Breast epithelium (tissue), 4 donors: ENCODE data around the gene PLB1. TPM values are rescaled to one million over a fixed set of nuclear protein-coding genes. Genes with fewer than 3 reads are reported as not detected.
A peak's percentile ranks its signal among the peaks of the same experiment; 100 is the strongest.

ENCODE experiments used
- DNase-seq, 2 donors: peaks; one replicate each; pipeline ENCODE4 v3.0.0-alpha.2; 2019; ENCODE audit warnings: low spot score in 2 of 2
- H3K27ac ChIP-seq, 2 donors: fragments of 200-600 bp; sonication (generic) in 1 of 2; one replicate each; pipeline ENCODE4 v1.5.1; 2016 to 2019; ENCODE audit warnings: mild to moderate bottlenecking in 1 of 2
- H3K27me3 ChIP-seq, 2 donors: fragments of 200-600 bp; sonication (generic) in 1 of 2; one replicate each; pipeline versions ENCODE4 v1.5.1 to v1.6.0; 2017 to 2019; ENCODE audit warnings: control low read depth in 1 of 2, mild to moderate bottlenecking in 1 of 2
- H3K36me3 ChIP-seq: fragments of 200-600 bp; one replicate; pipeline ENCODE4 v1.5.1; 2019
- H3K4me1 ChIP-seq, 2 donors: fragments of 200-600 bp; sonication (generic); one replicate each; pipeline ENCODE4 v1.5.1; 2016 to 2019; ENCODE audit warnings: control low read depth in 1 of 2
- H3K4me3 ChIP-seq, 3 donors: fragments of 200-600 bp; sonication (generic); 1 replicate in 2 of 3; 2 replicates in 1 of 3; pipeline ENCODE4 v1.5.1; 2016 to 2019; ENCODE audit warnings: mild to moderate bottlenecking in 3 of 3, moderate library complexity in 2 of 3
- H3K9me3 ChIP-seq, 2 donors: fragments of 200-600 bp; sonication (generic) in 1 of 2; one replicate each; pipeline ENCODE4 v1.5.1; 2016 to 2019; ENCODE audit warnings: control low read depth in 1 of 2
- POLR2A ChIP-seq: fragments of 450-650 bp; IDR thresholded peaks from one replicate; pipeline ENCODE4 v1.6.1; 2016; ENCODE audit warnings: antibody characterized with exemption, mild to moderate bottlenecking, moderate library complexity
- POLR2AphosphoS5 ChIP-seq, 3 donors: sonication (generic); formaldehyde crosslinking; IDR thresholded peaks; one replicate each; pipeline ENCODE4 v1.6.1; 2017; ENCODE audit warnings: antibody characterized with exemption in 3 of 3
- intact Hi-C: fragments of 100-400 bp; cut with DNase I; formaldehyde crosslinking; loops from one replicate; pipeline ENCODE4 v1.15.1; 2023; ENCODE audit warnings: low total_unique reads
- total RNA-seq, 3 donors: library from RNA; depleted of rRNA; stranded (reverse); fragments of >200 nt; gene quantifications; one replicate each; pipeline ENCODE4 v1.1.0, GENCODE V29; 2016
- TF ChIP-seq, protein P1 (sequence below), 3 donors: fragments of 450-650 bp; IDR thresholded peaks; one replicate each; pipeline ENCODE4 v1.5.1; 2016 to 2017; ENCODE audit warnings: antibody characterized with exemption in 3 of 3, mild to moderate bottlenecking in 3 of 3, moderate library complexity in 3 of 3

Gene PLB1, protein sequence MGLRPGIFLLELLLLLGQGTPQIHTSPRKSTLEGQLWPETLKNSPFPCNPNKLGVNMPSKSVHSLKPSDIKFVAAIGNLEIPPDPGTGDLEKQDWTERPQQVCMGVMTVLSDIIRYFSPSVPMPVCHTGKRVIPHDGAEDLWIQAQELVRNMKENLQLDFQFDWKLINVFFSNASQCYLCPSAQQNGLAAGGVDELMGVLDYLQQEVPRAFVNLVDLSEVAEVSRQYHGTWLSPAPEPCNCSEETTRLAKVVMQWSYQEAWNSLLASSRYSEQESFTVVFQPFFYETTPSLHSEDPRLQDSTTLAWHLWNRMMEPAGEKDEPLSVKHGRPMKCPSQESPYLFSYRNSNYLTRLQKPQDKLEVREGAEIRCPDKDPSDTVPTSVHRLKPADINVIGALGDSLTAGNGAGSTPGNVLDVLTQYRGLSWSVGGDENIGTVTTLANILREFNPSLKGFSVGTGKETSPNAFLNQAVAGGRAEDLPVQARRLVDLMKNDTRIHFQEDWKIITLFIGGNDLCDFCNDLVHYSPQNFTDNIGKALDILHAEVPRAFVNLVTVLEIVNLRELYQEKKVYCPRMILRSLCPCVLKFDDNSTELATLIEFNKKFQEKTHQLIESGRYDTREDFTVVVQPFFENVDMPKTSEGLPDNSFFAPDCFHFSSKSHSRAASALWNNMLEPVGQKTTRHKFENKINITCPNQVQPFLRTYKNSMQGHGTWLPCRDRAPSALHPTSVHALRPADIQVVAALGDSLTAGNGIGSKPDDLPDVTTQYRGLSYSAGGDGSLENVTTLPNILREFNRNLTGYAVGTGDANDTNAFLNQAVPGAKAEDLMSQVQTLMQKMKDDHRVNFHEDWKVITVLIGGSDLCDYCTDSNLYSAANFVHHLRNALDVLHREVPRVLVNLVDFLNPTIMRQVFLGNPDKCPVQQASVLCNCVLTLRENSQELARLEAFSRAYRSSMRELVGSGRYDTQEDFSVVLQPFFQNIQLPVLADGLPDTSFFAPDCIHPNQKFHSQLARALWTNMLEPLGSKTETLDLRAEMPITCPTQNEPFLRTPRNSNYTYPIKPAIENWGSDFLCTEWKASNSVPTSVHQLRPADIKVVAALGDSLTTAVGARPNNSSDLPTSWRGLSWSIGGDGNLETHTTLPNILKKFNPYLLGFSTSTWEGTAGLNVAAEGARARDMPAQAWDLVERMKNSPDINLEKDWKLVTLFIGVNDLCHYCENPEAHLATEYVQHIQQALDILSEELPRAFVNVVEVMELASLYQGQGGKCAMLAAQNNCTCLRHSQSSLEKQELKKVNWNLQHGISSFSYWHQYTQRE (N-terminal part only)
- total RNA-seq = 10 to 100 TPM in 1 of 3 donors, 1 to 10 TPM in 2; 5.6 to 11.9 (median 8.8) TPM

- no peak for DNase-seq
- Histone ChIP-seq H3K27ac (no peak within 1 kb of the TSS), H3K4me3 (no peak within 1 kb of the TSS), H3K36me3 (no peaks in the 10 kb centered on the region), H3K9me3 (no peaks in the 10 kb centered on the region), H3K27me3 (no peaks in the 10 kb centered on the region), H3K4me1 (no peaks in the 10 kb centered on the region)
- no peak for TF ChIP-seq POLR2AphosphoS5 (IDR thresholded peaks at IDR 0.05)
- TF ChIP-seq POLR2A = no peak
- TF ChIP-seq, protein P1, sequence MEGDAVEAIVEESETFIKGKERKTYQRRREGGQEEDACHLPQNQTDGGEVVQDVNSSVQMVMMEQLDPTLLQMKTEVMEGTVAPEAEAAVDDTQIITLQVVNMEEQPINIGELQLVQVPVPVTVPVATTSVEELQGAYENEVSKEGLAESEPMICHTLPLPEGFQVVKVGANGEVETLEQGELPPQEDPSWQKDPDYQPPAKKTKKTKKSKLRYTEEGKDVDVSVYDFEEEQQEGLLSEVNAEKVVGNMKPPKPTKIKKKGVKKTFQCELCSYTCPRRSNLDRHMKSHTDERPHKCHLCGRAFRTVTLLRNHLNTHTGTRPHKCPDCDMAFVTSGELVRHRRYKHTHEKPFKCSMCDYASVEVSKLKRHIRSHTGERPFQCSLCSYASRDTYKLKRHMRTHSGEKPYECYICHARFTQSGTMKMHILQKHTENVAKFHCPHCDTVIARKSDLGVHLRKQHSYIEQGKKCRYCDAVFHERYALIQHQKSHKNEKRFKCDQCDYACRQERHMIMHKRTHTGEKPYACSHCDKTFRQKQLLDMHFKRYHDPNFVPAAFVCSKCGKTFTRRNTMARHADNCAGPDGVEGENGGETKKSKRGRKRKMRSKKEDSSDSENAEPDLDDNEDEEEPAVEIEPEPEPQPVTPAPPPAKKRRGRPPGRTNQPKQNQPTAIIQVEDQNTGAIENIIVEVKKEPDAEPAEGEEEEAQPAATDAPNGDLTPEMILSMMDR (IDR thresholded peaks at IDR 0.05) = no peak
- intact Hi-C loops = no loop called here
These were observed at the start of gene PLB1 for GRCh38 chr2:28495551-28496250. Gene PLB1 (plus strand): TSS chr2:28496060. CDS start chr2:28496115, 55 bp downstream.

DNA sequence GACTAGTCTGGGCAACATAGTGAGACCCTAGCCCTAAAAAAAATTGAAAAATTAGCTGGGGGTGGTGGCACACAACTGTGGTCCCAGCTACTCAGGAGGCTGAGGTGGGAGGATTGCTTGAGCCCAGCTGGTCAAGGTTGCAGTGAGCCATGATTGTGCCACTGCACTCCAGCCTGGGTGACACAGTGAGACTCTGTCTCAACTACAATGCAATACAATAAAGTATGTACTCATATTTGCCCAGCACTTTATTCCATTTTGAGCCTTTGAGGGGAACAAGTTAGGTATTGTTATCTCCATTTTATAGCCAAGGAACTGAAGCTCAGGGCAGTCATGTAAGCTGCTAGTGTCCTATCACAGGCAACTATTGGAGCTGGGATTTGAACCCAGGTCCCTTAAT, 49.3 kb upstream of the PLB1 start:
- Histone ChIP-seq H3K27me3 (no peaks in the 10 kb centered on the region), H3K36me3 (no peaks in the 10 kb centered on the region), H3K4me3 (no peak overlapping the region), H3K9me3 (no peaks in the 10 kb centered on the region), H3K27ac (no peak overlapping the region), H3K4me1 (peaks cover 0 to 4% of the 10 kb centered on the region in 2 donors)
- TF ChIP-seq, protein P1 (IDR thresholded peaks at IDR 0.05) = no peak
- TF ChIP-seq POLR2A = no peak
- TF ChIP-seq POLR2AphosphoS5 (IDR thresholded peaks at IDR 0.05) = no peak
- no peak for DNase-seq
- intact Hi-C loops = no loop called here

DNA sequence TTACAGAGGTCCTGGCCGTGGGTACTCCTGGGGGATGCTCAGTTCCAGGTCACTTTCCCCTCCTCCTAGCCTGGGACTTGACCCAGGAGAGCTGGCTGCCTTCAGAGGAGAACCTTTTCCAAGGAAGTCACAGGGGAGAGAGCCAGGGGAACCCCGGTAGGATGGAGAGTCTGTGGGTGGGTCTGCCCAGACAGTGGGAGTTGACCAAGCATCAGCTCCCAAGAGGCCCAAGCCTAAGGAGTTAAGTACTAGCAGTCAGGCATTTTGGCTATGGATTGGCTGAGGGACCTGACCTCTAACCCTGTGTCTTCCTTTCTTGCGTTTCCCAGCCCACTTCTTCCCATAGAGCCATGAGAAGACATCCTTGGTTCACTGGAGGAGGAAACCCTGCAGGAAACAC, 48.8 kb upstream of the PLB1 start:
- intact Hi-C loops = no loop called here
- H3K4me1 ChIP-seq = peaks cover 0 to 4% of the 10 kb centered on the region in 2 donors
- no peak for TF ChIP-seq POLR2A
- TF ChIP-seq, protein P1 (IDR thresholded peaks at IDR 0.05) = no peak
- TF ChIP-seq POLR2AphosphoS5 (IDR thresholded peaks at IDR 0.05) = no peak
- no peaks in the 10 kb centered on the region for H3K36me3 ChIP-seq
- H3K4me3 ChIP-seq = no peak overlapping the region
- peak overlapping the region in 1 of 2 donors; percentile 73 for H3K27ac ChIP-seq
- no peaks in the 10 kb centered on the region for H3K27me3 ChIP-seq
- DNase-seq = no peak
- H3K9me3 ChIP-seq = no peaks in the 10 kb centered on the region

DNA sequence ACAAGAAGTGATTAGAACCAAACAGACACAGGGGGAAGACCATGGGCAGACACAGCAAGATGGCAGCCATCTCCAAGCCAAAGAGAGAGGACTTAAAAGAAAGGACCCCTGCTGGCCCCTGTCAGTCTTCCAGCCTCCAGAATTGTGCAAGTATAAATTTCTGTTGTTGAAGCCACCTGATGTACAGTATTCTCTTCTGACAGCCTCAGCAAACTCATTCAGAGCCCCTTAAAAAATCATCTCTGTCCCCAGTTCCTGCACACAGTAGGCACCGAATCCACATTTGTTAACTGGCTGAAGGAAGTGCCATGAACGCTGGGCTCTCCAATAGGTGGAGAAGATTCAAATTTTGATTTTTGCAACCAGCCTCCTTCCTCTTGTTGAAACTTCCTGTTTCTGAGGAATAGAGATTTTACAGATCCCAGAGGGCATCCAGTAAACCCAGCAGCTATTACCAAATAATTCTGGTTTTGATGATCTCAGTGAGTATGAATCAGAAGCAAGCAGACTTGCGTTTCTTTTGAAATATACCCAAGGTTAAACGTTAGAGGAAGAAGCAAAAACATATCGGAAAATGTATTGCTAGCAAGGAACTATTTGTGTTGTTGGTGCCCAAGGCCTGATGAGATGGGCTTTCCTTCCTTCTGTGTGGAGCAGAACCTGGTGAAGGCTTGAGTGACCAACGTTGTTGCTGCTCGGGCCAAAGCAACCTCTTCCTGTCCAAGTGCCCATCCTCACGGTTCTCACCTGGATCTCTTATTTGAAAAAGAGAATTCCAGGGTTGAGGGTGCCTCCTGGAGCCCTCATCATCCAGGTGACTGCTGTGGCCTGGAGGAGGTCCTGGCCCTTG, 47.7 kb upstream of the PLB1 start:
- TF ChIP-seq POLR2A (no peak), POLR2AphosphoS5 (IDR thresholded peaks at IDR 0.05) (no peak)
- TF ChIP-seq, protein P1 (IDR thresholded peaks at IDR 0.05) = no peak
- DNase-seq = no peak
- Histone ChIP-seq H3K36me3 (no peaks in the 10 kb centered on the region), H3K9me3 (no peaks in the 10 kb centered on the region), H3K4me1 (peaks cover 0 to 4% of the 10 kb centered on the region in 2 donors), H3K27me3 (no peaks in the 10 kb centered on the region), H3K4me3 (no peak overlapping the region), H3K27ac (peak overlapping the region; percentile 73 to 82)
- intact Hi-C loops = no loop called here
